ENCODE data around the gene SCIN.

Gene SCIN

GRCh38 chr7:12629816-12630512 is 59.4 kb downstream of the SCIN start:
- TF ChIP-seq CTCF (conservative IDR thresholded peaks at IDR 0.05; ENCODE audit: low read depth, low read length) = no peak
- no peak for DNase-seq (ENCODE audit: low read depth)
- H3K4me3 ChIP-seq (ENCODE audit: low read depth, low read length) = no peak overlapping the region

DNA sequence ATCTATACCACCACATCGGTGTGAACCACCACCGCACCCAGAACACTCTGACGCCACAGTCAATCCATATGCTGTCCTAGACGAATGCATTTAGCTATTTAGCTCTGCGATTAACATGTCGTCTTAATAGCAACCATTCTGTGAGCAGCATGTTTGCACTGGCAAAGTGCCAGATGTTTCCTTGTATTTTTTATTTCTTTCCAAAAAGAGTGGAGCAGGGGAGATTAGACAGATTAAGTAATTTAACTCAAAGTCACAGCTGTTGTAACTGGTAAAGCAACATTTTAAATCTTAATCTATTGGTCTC is 59.9 kb downstream of the SCIN start:
- DNase-seq (ENCODE audit: low read depth) = no peak
- no peak for TF ChIP-seq CTCF (conservative IDR thresholded peaks at IDR 0.05; ENCODE audit: low read depth, low read length)
- no peak overlapping the region for H3K4me3 ChIP-seq (ENCODE audit: low read depth, low read length)

DNA sequence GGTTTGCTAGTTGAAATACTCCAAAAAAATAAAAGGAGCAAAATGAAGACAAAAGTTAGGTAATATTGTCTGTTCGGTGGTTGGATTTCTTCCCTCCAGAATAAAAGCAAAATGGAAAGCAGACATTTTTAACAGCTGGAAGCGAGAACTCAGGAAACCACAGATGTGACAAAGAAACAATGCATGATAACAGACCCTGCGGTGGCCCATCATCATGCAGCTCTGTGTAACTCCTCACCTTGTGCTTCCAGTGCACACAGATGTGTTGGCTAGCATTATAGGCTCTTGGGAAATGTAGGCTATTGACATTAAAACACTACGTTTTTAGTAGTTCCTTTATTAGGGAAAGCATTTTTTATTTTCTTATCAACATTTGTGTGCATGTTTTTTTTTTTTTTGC is 63.1 kb downstream of the SCIN start:
- no peak overlapping the region for H3K4me3 ChIP-seq (ENCODE audit: low read depth, low read length)
- DNase-seq (ENCODE audit: low read depth) = no peak
- TF ChIP-seq CTCF (conservative IDR thresholded peaks at IDR 0.05; ENCODE audit: low read depth, low read length) = no peak

DNA sequence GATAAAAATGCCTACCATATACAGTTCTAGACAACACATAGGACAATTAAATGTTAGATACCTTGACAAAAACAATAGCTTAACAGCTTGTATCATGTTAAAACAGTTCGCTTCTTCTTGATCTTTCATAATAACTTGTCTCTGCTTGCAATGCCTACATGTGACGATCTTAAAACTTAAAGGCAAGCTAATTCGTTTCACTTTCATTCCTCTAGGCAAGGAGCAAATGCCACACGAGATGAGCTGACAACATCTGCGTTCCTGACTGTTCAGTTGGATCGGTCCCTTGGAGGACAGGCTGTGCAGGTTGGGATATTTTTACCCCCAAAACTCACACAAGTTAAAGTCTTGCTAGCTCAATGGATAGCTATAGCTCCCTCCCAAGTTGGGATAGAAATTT is 65.3 kb downstream of the SCIN start:
- TF ChIP-seq CTCF (conservative IDR thresholded peaks at IDR 0.05; ENCODE audit: low read depth, low read length) = no peak
- H3K4me3 ChIP-seq (ENCODE audit: low read depth, low read length) = no peak overlapping the region
- DNase-seq (ENCODE audit: low read depth) = no peak

- no peak overlapping the region for H3K4me3 ChIP-seq (ENCODE audit: low read depth, low read length)
- TF ChIP-seq CTCF (conservative IDR thresholded peaks at IDR 0.05; ENCODE audit: low read depth, low read length) = no peak
- no peak for DNase-seq (ENCODE audit: low read depth)
Measured at GRCh38 chr7:12637328-12637727, 66.8 kb downstream of the SCIN start.

DNA sequence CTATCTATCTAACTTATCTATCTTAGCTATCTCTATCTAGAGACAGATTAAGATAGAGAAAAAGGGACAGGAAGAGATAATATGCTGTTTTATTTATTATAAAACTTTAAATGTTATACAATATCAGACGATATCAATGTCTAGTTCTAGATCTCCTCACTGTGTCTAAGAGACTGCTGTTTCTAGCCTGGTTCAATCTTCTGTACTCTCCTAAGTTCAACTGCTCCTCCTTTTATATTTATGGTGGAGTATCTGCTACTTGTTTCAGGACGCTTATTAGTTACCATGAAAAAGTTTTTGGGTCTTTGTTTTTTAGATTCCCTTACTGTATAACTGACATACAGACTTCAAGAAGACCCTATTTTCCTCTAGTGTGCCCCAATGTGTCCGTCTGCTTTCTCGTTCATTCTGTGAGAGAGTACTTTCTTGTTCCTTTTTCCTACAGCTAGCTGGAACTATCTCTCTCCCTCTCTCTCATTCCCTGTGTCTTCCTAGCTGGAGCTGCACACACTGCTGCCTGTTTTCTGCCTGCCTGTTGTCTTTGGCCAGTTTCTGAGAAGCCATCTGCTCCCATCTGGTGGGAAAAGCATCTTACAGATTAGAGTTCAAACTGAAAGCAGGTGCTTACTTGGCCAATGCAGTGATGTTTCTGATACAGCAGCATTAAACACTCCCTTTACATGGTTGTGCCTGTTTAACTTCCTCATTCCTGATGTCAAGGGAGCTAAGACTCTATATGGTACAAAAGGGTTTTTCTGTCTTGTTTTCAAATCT is 67.5 kb downstream of the SCIN start:
- no peak overlapping the region for H3K4me3 ChIP-seq (ENCODE audit: low read depth, low read length)
- no peak for DNase-seq (ENCODE audit: low read depth)
- TF ChIP-seq CTCF (conservative IDR thresholded peaks at IDR 0.05; ENCODE audit: low read depth, low read length) = no peak
